ENCODE data around the gene IQCF6.

- TF ChIP-seq CTCF (conservative IDR thresholded peaks at IDR 0.05; ENCODE audit: low read depth, low read length), result no peak
- no peak for TF ChIP-seq EZH2 (IDR thresholded peaks at IDR 0.05; ENCODE audit: borderline replicate concordance, low read depth, low read length, poor library complexity, severe bottlenecking)
Observed at GRCh38 chr3:51828297-51828696, 49.3 kb upstream of the IQCF6 start.
